Umbilical cord (tissue), 2 donors: ENCODE data around the gene OPRL1. TPM values are rescaled to one million over a fixed set of nuclear protein-coding genes. Genes with fewer than 3 reads are reported as not detected.
"Not testable (repeated sequence)": the region's sequence is repeated elsewhere in the genome, so short reads cannot be mapped to it uniquely, and the experiment has no call there.

Source experiments
- DNase-seq: peaks from one replicate; pipeline ENCODE4 v3.0.0-alpha.2; 2015; ENCODE audit warnings: low spot score
- total RNA-seq: library from RNA; depleted of rRNA; stranded (reverse); fragments of >200 nt; gene quantifications from one replicate; pipeline ENCODE4 v1.2.3, GENCODE V29; 2014; ENCODE audit warnings: low replicate concordance; ENCODE audit not compliant: insufficient read depth

The OPRL1 gene
- total RNA-seq, 1 donor from 2014 or later = 2.9 TPM

DNA sequence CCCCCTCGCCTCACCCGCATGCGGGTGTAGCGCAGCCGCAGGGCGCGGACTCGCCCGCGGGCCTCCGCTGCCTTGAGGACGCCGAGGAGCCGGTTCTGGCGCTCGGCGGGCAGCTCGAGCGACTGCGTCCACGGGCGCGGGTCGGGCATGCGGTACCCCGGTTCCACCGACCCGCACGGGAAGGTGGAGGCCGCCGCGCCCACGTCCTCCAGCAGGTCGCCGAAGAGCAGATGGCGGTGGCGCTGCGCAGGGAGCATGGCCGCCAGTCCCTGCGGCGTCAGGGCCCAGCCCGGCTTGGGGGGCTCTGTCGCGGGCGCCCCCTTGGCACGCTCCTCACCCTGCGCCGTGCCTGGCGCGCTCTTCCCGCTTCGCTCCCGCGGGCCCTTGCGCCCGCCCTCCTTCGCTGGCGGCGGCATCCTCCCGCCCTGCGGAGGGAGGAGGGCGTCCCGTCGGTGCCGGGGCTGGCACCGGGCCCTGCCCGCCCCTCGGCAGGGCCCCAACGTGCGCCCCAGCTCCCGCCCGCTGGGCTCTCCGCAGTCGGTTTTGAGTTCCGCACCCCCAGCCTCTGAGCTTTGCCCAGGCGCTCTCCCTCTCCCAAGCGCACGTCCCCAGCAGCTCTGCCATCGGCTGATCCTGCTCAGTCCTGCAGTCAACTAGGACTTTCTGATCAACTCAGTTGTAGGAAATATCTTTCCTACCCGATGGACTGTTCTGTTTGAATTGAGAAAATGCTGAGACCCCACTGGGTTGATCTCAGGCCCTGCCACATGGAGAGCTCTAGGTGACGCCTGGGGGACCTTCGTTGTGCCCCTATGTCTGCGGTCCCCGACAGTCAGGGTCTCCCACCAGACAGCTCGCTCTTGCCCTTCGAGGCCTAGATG is 4.2 kb downstream of the OPRL1 start, which contains the start of gene LKAAEAR1:
Gene LKAAEAR1, minus strand, starts transcription at position 595 of the 881 bp plus-strand sequence. Its CDS starts 179 bp downstream, at position 416.
- DNase-seq = no peak

DNA sequence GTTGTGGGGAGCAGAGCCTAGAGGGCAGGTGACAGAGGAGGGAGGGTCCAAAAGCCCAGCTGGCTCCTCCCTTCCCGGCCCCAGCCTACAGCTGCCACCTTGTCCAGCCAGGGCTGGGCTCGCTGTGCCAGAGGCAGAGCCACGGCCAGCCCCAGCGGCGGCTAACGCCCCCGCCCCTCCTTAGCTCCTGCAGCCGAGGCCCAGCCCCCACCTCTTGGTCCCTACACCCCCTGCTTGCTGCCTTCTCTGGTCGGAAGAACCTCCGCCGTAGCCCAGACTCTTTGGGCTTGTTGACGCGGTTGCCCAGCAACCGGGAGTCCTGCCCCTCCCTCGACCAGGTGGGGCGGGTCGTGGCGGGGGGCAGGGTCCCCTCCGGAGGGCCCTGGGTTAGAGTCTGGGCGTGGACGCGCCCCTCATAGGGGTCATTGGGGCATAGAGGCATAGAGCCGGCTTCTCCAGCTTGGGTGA is 4.8 kb downstream of the OPRL1 start:
- DNase-seq = no peak

DNA sequence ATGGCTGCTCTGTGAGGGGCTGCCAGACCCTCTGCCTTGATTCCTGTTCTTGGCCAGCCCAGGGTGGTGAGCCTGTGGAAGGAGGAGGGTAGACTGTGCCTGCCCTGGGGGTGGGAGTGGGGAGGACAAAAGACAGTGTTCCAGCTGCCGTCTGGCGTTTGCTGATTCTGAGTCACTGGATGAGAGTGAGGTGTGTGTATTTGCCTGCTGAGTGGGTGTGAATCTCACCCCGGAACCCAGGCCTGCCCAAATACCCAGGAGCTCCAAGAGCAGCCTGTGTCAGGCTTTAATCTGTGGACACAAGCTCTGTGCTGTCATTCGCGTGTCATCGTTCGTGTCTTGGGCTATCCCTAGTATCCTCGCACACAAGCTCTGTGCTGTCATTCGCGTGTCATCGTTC is 6.9 kb downstream of the OPRL1 start:
- DNase-seq = no peak

GRCh38 chr20:64087226-64087825 is 7.4 kb downstream of the OPRL1 start:
- not testable (repeated sequence) for DNase-seq

DNA sequence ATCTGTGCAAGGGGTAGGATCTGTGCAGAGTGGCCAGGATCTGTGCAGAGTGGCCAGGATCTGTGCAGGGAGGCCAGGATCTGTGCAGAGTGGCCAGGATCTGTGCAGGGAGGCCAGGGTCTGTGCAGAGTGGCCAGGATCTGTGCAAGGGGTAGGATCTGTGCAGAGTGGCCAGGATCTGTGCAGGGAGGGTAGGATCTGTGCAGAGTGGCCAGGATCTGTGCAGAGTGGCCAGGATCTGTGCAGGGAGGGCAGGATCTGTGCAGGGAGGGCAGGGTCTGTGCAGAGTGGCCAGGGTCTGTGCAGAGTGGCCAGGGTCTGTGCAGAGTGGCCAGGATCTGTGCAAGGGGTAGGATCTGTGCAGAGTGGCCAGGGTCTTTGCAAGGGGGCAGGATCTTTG is 8.7 kb downstream of the OPRL1 start:
- DNase-seq = not testable (repeated sequence)

GRCh38 chr20:64090165-64090564 is 10.3 kb downstream of the OPRL1 start:
- DNase-seq = no peak

GRCh38 chr20:64091340-64091739 is 11.5 kb downstream of the OPRL1 start:
- DNase-seq = no peak

DNA sequence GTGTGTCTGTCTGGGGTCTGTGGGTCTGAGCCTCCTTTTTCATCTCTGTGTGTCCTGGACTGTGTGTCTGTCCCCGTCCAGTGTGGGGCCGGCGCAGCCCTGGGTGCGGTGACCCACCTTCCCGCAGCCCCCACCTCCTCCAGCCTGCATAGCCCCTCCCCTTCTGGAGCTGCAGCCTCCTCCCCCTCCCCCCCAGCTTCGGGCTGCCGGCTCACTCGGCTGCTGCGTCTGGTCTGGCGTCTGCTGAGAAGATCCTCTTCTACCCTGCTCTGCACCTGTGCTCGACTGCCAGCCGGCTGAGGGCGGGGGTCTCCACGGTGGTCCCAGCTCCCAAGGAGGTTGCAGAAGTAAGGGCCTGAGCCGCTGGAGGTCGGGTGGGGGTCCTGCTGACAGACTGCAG is 11.9 kb downstream of the OPRL1 start:
- no peak for DNase-seq

GRCh38 chr20:64092258-64093012 is 12.6 kb downstream of the OPRL1 start:
- no peak for DNase-seq

- DNase-seq = no peak
Measured at GRCh38 chr20:64093013-64093503, 13.2 kb downstream of the OPRL1 start.

GRCh38 chr20:64095455-64095854 is 15.6 kb downstream of the OPRL1 start:
- no peak for DNase-seq

- no peak for DNase-seq
Measured at GRCh38 chr20:64095927-64096326, 16.0 kb downstream of the OPRL1 start.

DNA sequence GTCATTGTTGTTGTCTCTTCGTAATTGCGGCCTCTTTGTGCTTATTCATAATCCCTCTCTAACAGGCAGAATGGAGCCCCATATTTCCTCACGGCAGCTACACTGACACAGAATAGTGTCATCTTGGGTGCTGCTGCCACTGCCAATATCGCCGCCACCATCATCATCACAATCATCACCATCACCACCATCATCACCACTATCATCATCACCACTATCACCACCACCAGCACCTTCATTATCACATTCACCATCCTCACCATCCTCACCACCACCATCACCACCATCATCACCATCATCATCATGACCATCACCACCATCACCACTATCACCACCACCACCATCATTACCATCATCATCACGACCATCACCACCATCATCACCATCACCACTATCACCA is 16.7 kb downstream of the OPRL1 start:
- no peak for DNase-seq

DNA sequence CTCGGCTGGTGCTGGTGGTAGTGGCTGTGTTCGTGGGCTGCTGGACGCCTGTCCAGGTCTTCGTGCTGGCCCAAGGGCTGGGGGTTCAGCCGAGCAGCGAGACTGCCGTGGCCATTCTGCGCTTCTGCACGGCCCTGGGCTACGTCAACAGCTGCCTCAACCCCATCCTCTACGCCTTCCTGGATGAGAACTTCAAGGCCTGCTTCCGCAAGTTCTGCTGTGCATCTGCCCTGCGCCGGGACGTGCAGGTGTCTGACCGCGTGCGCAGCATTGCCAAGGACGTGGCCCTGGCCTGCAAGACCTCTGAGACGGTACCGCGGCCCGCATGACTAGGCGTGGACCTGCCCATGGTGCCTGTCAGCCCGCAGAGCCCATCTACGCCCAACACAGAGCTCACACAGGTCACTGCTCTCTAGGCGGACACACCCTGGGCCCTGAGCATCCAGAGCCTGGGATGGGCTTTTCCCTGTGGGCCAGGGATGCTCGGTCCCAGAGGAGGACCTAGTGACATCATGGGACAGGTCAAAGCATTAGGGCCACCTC is 18.7 kb downstream of the OPRL1 start:
- DNase-seq = no peak

GRCh38 chr20:64099086-64099786 is 19.4 kb downstream of the OPRL1 start:
- DNase-seq = no peak

DNA sequence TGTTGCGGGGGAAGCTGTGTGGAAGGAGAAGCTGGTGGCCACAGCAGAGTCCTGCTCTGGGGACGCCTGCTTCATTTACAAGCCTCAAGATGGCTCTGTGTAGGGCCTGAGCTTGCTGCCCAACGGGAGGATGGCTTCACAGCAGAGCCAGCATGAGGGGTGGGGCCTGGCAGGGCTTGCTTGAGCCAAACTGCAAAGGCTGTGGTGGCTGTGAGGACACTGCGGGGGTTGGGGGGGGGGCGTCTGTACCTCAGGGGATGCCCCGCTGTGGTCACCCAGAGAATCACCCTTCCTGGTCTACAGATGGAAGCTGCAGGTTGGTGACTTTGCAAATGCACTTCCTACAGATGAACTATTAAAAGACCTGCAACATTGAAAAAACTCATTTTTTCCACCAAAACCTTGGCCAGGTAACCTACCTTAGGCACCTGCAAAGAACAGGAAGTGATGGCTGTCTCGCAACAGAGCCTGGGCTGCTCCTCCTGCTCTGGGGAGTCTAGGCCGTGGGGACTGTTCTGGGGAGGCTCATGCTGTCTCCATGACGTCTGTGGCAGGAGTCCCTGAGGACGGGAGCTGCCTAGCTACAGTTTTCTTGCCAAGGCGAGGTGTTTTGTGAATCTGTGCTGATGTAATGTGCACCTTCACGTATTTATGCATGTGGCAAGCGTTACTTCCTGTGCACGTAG is 20.1 kb downstream of the OPRL1 start:
- DNase-seq = no peak

DNA sequence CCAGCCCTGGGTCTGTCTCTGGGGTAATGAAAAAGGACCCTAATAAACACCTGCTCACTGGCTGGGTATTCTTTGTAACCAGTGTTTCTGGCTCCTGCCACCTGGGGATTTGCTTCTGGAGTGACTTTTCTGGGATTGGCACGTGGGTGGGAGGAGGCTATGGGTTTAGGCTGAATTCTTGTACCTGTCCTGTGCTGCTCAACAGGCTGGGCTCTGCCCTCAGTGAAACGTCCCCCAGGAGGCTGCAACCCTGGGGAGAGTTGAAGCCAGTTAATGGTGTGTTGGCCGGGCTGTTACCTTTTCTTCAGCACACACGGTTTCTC is 20.6 kb downstream of the OPRL1 start:
- DNase-seq = no peak

GRCh38 chr20:64100946-64101688 is 21.2 kb downstream of the OPRL1 start:
- no peak for DNase-seq

DNA sequence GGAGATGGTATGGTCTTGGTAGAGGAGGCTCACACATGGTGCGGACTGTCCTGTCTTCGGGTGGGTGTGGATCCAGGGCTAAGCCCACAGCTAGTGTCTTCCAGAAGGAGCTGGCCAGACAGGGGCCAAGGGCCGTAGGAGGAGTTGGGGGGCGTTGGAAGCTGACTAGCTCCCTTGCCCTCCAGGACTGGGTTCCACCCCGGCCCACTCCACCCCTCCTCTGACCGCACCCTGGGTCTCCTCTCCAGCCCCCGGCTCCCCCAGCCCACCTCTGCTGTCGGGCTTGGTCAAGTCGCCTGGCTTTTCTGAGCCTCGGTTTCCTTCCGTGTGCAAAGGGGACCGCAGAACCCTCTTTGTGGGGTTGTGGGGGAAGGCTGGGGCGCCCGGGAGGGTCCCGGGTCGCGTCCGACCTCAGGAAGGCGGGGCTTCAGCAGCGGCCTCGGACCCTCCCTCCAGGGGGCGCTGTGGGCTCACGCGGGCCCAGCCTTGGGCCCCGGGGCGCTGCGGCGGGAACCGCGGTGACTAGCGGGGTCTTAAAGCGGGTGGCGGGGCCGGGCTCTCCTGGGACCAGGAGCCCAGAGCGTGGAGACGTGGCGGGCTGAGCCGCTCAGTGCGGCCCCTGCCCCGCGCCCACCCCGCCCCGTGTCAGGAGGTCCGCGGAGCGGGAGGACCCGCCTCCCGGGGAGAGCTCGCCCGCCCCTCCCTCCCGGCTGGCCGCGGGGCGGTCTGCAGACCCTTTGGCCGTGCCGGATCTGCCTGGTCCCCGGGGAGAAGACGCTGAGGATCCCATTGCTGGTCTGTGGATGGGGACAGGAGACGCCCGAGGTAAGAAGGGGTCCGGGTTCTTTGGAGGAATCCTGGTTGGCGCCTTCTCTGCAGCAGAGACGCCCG is 22.1 kb downstream of the OPRL1 start:
- DNase-seq = no peak
